ENCODE results near the gene KDM2A.
"Not testable (repeated sequence)": the region's sequence is repeated elsewhere in the genome, so short reads cannot be mapped to it uniquely, and the experiment has no call there.

KDM2A gene

DNA sequence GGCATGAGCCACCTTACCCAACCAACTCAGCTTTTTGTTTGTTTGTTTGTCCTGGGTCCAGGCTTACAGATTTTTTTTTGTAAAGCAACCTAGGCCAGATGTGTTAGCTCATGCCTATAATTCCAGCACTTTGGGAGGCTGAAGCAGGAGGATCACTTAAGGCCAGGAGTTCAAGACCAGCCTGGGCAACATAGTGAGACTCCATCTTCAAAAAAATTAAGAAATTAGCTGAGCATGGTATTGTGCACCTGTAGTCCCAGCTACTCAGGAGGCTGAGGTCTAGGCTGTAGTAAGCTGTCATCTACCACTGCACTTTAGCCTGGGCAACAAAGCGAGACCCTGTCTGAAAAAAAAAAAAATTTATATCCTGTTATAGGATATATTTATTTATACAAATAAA lies 118.5 kb downstream of the KDM2A start:
- DNase-seq (ENCODE audit: low read depth): no peak

DNA sequence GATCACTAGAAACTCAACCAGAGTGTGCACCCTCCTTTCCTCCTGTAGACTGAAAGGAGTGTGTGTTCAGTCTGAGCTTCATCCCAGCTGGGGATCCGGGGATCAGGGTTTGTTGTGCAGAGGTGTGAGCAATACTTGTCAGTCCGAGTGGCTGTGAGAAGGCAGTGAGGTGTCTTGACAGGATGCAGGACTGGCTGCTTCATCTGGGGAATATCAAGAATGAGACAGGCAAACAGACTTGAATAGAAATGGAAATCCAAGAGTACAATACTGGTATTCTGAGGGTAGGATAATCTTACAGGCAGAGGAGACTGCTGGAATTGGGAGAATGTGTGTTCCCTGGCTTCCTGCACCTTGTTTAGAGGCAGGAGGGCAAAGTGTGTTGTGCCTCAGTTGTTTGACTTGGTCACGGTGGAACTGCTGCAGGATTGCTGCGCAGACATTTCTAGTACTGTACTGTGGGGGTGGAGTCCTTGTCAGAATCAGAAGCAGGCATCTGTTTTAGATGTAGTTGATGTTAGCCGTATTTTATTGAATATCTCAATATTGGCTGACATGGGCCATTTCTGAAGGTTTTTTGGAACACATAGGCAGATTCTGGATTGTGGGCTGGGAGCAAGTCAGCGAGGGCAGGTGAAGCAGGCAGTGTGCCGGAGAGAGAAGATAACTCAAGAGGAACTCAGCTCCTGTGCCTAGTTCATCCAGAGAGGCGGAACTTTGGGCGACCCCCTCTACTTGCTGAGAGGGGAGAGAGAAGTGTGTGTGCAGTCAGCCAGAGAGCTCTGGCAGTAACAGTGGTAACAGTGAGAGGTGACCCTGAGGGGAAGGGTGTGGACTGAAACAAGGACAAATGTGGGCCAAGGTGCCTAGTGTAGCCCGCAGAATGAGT lies 120.1 kb downstream of the KDM2A start:
- DNase-seq (ENCODE audit: low read depth): no peak

DNA sequence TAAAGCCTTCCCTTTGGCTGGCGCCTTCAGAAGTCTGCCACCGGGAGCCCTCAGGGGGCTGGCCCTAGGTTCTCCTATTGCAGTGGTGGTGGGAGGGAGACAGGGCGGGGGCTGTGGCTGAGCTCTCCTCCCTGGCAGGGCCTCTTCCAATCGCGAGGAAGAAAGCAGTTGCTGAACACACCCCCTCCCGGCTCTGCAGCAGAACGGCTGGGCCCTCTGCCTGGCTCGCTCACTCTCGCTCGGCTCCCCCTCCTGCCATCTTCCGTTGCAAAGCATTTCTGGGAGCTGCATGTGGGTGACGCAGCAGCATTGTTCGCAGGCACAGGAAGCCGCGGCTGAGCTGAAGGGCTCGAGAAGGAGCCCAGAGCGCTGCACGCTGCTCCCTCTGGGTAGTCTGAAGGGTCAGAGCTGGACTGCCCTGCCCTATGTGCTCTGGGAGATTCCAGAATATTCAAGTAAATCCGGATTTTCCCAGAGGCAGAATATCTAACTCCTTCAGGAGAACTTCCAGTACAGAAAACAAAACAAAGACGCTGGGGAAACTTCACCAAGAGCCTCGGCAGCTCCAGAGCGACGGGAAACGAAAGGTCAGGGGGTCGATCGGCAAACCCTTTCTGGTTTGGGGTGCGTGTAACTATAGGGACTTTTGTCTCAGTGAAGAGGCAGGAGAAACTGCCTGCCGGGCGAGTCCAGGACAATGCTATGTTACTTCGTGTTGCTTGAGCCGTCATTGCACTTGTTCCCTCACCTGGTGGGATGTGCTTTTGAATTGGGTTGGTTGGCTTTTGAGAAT lies 120.9 kb downstream of the KDM2A start:
- peak; percentile 96 for DNase-seq (ENCODE audit: low read depth)

GRCh38 chr11:67240576-67241389 lies 121.7 kb downstream of the KDM2A start:
- DNase-seq (ENCODE audit: low read depth): peak; percentile 54

DNA sequence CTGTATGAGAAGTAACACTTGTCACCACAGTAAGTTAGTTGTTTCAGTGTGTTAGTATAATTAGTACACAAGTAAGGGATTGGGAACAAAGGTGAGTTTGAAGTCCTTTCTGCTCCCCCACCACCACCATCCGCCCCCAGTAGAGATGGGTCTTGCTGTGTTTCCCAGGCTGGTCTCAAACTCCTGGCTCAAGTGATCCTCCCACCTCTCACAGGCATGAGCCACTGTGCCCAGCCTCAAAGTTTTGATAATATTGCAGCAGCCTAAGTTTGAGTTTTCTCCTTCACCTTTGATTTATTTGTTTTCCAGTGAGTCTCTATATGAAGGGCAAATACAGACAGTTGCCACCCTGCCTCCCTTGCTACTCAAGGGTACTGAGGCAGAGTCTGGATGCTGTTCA lies 123.5 kb downstream of the KDM2A start:
- no peak for DNase-seq (ENCODE audit: low read depth)

- DNase-seq (ENCODE audit: low read depth): no peak
These were observed 124.0 kb downstream of the KDM2A start for GRCh38 chr11:67243051-67243450.

- DNase-seq (ENCODE audit: low read depth): no peak
These were observed 126.0 kb downstream of the KDM2A start for GRCh38 chr11:67245046-67245445.

- DNase-seq (ENCODE audit: low read depth): no peak
These were observed 129.0 kb downstream of the KDM2A start for GRCh38 chr11:67247946-67248550.

DNA sequence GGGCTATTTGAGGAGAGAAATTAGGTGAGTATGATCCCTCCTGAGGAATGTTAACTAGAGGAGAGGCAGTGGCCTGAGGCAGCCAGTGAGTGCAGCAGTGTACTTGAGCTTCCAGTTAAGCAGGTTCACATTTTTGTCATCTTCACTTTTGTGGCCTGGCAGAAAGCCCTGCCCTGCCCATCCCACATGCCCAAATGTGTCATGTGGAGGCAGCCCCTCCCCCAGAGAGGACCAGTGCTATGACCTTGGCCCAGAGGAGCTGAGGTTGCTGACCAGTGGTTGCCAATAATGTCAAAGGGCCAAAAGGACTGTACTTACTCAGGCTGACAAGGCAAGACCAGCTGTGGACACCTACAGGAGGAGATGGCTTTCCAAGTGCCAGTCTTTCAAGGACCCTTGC lies 129.6 kb downstream of the KDM2A start:
- DNase-seq (ENCODE audit: low read depth): no peak

DNA sequence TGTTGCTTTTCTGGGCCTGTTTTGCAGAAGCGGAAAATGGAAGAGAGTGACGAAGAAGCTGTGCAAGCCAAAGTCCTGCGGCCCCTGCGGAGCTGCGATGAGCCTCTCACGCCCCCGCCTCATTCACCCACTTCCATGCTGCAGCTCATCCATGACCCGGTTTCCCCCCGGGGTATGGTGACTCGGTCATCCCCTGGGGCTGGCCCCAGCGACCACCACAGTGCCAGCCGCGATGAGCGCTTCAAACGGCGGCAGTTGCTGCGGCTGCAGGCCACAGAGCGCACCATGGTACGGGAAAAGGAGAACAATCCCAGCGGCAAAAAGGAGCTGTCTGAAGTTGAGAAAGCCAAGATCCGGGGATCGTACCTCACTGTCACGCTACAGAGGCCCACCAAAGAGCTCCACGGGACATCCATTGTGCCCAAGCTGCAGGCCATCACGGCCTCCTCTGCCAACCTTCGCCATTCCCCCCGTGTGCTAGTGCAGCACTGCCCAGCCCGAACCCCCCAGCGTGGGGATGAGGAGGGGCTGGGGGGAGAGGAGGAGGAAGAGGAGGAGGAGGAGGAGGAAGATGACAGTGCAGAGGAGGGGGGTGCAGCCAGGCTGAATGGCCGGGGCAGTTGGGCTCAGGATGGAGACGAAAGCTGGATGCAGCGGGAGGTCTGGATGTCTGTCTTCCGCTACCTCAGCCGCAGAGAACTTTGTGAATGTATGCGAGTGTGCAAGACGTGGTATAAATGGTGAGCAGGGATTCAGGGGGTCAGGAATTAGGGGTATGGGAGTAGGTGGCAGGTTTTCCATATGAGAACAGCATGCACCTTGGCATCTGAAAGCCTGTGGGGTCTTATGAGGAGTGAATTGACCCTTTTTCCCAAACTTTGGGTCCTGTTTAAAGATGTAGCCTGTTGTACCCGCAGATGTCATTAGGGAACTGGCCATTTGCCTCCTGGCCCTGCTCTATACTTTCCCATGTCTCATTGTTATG lies 131.3 kb downstream of the KDM2A start:
- no peak for DNase-seq (ENCODE audit: low read depth)

DNA sequence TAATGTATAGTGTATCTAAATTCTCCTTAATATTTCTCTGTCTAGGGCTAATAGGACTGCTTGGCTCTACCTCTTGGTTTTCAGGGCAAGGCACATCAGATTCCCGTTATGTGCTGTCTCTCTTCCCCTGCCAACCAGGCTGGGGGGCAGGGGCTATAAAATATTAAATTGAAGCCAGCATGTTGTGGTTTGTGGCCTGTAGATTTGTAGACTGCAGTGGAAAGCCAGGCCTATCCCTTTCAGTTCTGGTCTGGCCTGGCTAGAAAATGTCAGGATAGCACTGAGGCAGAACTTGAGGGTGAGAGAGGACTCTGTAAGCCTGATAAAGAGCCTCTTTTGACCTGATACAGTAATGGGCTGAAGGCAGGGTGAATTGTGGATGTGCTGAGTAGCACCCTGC lies 132.8 kb downstream of the KDM2A start:
- no peak for DNase-seq (ENCODE audit: low read depth)

- DNase-seq (ENCODE audit: low read depth): no peak
These were observed 133.8 kb downstream of the KDM2A start for GRCh38 chr11:67252831-67253239.

DNA sequence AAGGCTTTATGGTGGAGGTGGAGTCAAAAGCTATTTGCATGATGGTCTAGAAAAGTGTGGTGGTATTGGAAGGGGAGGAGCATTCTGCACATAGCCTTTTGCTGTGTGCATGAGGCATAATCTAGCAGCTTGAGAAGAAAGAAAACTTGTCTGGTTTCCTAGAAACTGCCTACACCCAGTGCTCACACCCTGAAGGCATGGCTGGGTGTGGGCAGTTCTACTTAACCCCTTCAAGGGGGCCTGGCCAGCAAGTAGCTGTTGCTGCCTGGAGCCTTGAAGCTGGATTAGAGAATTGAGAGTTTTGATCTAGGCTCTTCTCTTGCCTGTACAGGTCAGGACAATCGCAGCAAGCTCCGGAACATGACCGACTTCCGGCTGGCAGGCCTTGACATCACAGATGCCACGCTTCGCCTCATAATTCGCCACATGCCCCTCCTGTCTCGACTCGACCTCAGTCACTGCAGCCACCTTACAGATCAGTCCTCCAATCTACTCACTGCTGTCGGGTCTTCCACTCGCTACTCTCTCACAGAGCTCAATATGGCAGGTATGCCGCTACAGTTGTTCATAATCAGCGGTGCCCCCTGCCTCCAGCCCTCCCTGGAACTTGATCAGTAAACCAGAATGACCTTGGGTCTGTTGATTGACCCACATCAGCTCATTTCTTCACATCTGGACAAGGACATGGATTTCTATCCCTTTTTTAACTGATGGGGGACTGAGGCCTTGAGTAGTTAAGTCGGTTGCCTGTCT lies 135.0 kb downstream of the KDM2A start:
- no peak for DNase-seq (ENCODE audit: low read depth)

- no peak for DNase-seq (ENCODE audit: low read depth)
These were observed 135.7 kb downstream of the KDM2A start for GRCh38 chr11:67254798-67255197.

- DNase-seq (ENCODE audit: low read depth): no peak
These were observed 136.3 kb downstream of the KDM2A start for GRCh38 chr11:67255353-67255752.

- DNase-seq (ENCODE audit: low read depth): no peak
These were observed 136.8 kb downstream of the KDM2A start for GRCh38 chr11:67255864-67256263.

- DNase-seq (ENCODE audit: low read depth): no peak
These were observed 137.5 kb downstream of the KDM2A start for GRCh38 chr11:67256477-67257135.

DNA sequence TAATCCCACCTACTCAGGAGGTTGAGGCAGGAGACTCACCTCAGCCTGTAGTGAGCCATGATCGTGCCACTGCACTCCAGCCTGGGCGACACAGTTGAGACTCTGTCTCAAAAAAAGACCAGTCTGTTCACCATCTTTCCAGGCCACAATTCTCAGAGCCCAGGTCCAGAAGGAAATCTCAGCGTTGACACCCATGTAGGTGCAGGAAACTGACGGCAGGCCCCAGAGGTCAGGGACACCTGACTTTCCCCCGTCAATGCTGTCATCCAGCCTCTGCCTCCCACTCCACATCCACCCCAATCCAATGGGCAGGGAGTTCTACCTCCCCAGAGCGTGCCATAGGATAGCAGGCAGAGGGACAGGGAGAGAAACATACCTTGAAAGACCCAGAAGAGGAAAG lies 141.3 kb downstream of the KDM2A start:
- no peak for DNase-seq (ENCODE audit: low read depth)

GRCh38 chr11:67260885-67261639 lies 142.0 kb downstream of the KDM2A start:
- DNase-seq (ENCODE audit: low read depth): not testable (repeated sequence)
